PFSK-1 (cell line): Measurements from ENCODE around the gene ADAMTSL1.

ENCODE experiments used
- FOXP2 ChIP-seq: optimal IDR thresholded peaks from 2 replicates; pipeline ENCODE3; 2011; ENCODE audit warnings: borderline replicate concordance, control low read depth, inconsistent platforms; ENCODE audit not compliant: insufficient read depth; ENCODE audit errors: extremely low read length, extremely low read depth
- POLR2AphosphoS5 ChIP-seq: IDR thresholded peaks from 2 replicates; pipeline ENCODE4 v1.6.1; 2012; ENCODE audit warnings: low read depth, mild to moderate bottlenecking, control low read depth, low read length, moderate library complexity
- SIN3A ChIP-seq: IDR thresholded peaks from 2 replicates; pipeline ENCODE4 v1.6.1; 2012; ENCODE audit warnings: mild to moderate bottlenecking, low read length, moderate library complexity, borderline replicate concordance; ENCODE audit not compliant: insufficient read depth
- TAF1 ChIP-seq: IDR thresholded peaks from 2 replicates; pipeline ENCODE4 v1.6.1; 2012; ENCODE audit warnings: low read length, control low read depth, borderline replicate concordance; ENCODE audit not compliant: insufficient read depth
- TF ChIP-seq, protein P1 (sequence below), 2 experiments: IDR thresholded peaks; 2 replicates each; pipeline versions ENCODE4 v1.6.1 to v1.8.0; 2011 to 2012; ENCODE audit warnings: low read depth in 2 of 2, low read length in 2 of 2, control low read depth in 1 of 2, inconsistent platforms in 1 of 2, mild to moderate bottlenecking in 1 of 2, moderate library complexity in 1 of 2; ENCODE audit not compliant: insufficient read depth in 1 of 2

Gene ADAMTSL1

GRCh38 chr9:18543406-18544192, 69.6 kb downstream of the ADAMTSL1 start:
- TF ChIP-seq FOXP2 (no peak), TAF1 (no peak), SIN3A (no peak), POLR2AphosphoS5 (no peak)
- TF ChIP-seq, protein P1, sequence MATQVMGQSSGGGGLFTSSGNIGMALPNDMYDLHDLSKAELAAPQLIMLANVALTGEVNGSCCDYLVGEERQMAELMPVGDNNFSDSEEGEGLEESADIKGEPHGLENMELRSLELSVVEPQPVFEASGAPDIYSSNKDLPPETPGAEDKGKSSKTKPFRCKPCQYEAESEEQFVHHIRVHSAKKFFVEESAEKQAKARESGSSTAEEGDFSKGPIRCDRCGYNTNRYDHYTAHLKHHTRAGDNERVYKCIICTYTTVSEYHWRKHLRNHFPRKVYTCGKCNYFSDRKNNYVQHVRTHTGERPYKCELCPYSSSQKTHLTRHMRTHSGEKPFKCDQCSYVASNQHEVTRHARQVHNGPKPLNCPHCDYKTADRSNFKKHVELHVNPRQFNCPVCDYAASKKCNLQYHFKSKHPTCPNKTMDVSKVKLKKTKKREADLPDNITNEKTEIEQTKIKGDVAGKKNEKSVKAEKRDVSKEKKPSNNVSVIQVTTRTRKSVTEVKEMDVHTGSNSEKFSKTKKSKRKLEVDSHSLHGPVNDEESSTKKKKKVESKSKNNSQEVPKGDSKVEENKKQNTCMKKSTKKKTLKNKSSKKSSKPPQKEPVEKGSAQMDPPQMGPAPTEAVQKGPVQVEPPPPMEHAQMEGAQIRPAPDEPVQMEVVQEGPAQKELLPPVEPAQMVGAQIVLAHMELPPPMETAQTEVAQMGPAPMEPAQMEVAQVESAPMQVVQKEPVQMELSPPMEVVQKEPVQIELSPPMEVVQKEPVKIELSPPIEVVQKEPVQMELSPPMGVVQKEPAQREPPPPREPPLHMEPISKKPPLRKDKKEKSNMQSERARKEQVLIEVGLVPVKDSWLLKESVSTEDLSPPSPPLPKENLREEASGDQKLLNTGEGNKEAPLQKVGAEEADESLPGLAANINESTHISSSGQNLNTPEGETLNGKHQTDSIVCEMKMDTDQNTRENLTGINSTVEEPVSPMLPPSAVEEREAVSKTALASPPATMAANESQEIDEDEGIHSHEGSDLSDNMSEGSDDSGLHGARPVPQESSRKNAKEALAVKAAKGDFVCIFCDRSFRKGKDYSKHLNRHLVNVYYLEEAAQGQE (IDR thresholded peaks at IDR 0.05; ENCODE audit: insufficient read depth in 1 of 2, low read depth in 2 of 2, low read length in 2 of 2): no peak

DNA sequence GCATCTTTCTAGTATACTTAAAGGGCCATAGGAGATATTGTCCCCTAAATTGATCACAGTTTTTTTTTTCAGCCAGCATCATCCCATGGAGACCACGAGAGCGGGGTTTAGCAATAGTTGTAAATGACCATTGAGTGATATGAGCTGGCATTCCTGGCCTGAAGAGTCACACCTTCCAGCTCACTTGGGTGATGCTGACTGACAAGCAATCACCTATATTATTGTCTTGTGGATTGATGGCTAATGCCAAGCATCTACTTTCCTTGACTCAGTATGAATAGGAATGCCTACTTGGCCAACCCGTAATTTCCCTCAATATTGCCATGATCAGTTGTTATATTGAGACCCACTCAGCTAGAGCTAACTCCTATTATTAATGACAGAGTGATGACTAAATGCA, 70.5 kb downstream of the ADAMTSL1 start:
- no peak for TF ChIP-seq POLR2AphosphoS5

- no peak for TF ChIP-seq FOXP2
- no peak for TF ChIP-seq SIN3A
- no peak for TF ChIP-seq POLR2AphosphoS5
- TF ChIP-seq, protein P1 (IDR thresholded peaks at IDR 0.05; ENCODE audit: insufficient read depth in 1 of 2, low read depth in 2 of 2, low read length in 2 of 2): no peak
- TF ChIP-seq TAF1: no peak
Observed at GRCh38 chr9:18545636-18546360, 71.8 kb downstream of the ADAMTSL1 start.

GRCh38 chr9:18548456-18548855, 74.5 kb downstream of the ADAMTSL1 start:
- TF ChIP-seq POLR2AphosphoS5 (no peak), FOXP2 (no peak), TAF1 (no peak), SIN3A (no peak)
- TF ChIP-seq, protein P1 (IDR thresholded peaks at IDR 0.05; ENCODE audit: insufficient read depth in 1 of 2, low read depth in 2 of 2, low read length in 2 of 2): no peak

DNA sequence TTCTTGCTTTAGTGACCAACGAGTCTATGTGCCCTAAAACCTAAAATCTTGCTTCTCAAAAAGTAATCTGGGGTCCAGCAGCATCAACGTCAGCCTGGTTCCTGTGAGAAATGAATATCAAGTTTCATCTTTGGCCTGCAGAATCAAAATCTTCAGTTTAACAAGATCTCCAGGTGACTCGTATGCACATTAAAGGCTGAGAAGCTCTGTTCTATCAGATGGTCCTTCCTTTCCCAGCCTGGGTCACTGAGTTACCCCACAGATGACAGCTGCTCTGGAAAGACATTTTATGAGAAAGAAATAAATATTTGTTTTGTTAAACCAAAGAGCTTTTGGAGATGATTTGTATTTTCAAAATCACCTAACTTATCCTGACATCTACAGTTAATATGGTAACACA, 75.8 kb downstream of the ADAMTSL1 start:
- TF ChIP-seq, protein P1 (IDR thresholded peaks at IDR 0.05; ENCODE audit: insufficient read depth in 1 of 2, low read depth in 2 of 2, low read length in 2 of 2): no peak
- TF ChIP-seq TAF1: no peak
